HepG2 (cell line): ENCODE data around the gene RGL1. TPM values are rescaled to one million over a fixed set of nuclear protein-coding genes. Genes with fewer than 3 reads are reported as not detected.

Source experiments
- ATAC-seq: fragments of 200-7000 bp; cut with Tn5 transposase; 3 replicates; pipeline ENCODE4 v1.9.1; 2020; ENCODE audit warnings: mild to moderate bottlenecking, moderate library complexity
- BruUV-seq: library from RNA; stranded (reverse); fragments of 400-500 nt; replicated peaks from 2 replicates; lab custom pipeline; 2021; lab: Mats Ljungman, UMichigan
- CTCF ChIA-PET: fragments of 300-600 bp; formaldehyde crosslinking; extraction: SDS; loops from one replicate; lab custom pipeline; 2021; ENCODE audit warnings: low total read pairs, inconsistent platforms, low intra/inter-chr PET ratio; lab: Yijun Ruan, JAX
- POLR2A ChIA-PET: fragments of 350-600 bp; sonication (Branson Sonifier 250); formaldehyde crosslinking; loops from one replicate; lab custom pipeline; 2020; ENCODE audit warnings: antibody characterized with exemption, inconsistent platforms; lab: Yijun Ruan, JAX
- DNase-seq: peaks from one replicate; pipeline ENCODE4 v3.0.0-alpha.2; 2015; ENCODE audit warnings: low spot score
- FAIRE-seq: peaks from 3 replicates; lab custom pipeline; 2011; peaks lifted over from hg19 to GRCh38; lab: Jason Lieb, UNC
- H2AFZ ChIP-seq: one replicate; pipeline ENCODE4 v1.6.1; 2011; ENCODE audit warnings: low read length, inconsistent platforms
- H3K27ac ChIP-seq: fragments of 300-600 bp; 3 replicates; pipeline ENCODE4 v1.8.0; 2011; ENCODE audit warnings: mixed run types, mild to moderate bottlenecking, mixed read lengths, low read length, inconsistent platforms; ENCODE audit not compliant: insufficient read depth; ENCODE audit errors: extremely low read length
- H3K27me3 ChIP-seq, 2 experiments: fragments of 200-600 bp in 1 of 2; 2 replicates in 1 of 2; 3 replicates in 1 of 2; pipeline versions ENCODE4 v1.6.0 to v1.8.0; 2011; ENCODE audit warnings: low read length in 2 of 2, mild to moderate bottlenecking in 2 of 2, moderate library complexity in 2 of 2, inconsistent platforms in 1 of 2; ENCODE audit not compliant: insufficient read depth in 2 of 2, control insufficient read depth in 1 of 2
- H3K36me3 ChIP-seq, 2 experiments: fragments of 200-600 bp in 1 of 2; replicated peaks in 1 of 2; 2 replicates in 1 of 2; 3 replicates in 1 of 2; pipeline versions ENCODE4 v1.5.1 to v1.8.0; 2011; ENCODE audit warnings: low read length in 2 of 2, inconsistent platforms in 1 of 2; ENCODE audit not compliant: insufficient read depth in 2 of 2, control insufficient read depth in 1 of 2
- H3K4me1 ChIP-seq: 2 replicates; pipeline ENCODE4 v1.5.1; 2012; ENCODE audit warnings: low read length, inconsistent platforms; ENCODE audit not compliant: insufficient read depth
- H3K4me2 ChIP-seq: 2 replicates; pipeline ENCODE4 v1.6.0; 2011; ENCODE audit warnings: low read depth, low read length, inconsistent platforms
- H3K4me3 ChIP-seq, 3 experiments: fragments of 200-600 bp in 1 of 3; sonication (generic), shearing (Covaris generic) in 1 of 3; replicated peaks in 1 of 3; 2 replicates each; pipeline ENCODE4 v1.5.1; 2011 to 2016; ENCODE audit warnings: low read length in 3 of 3, inconsistent platforms in 2 of 3, low read depth in 2 of 3, mild to moderate bottlenecking in 2 of 3, control low read depth in 1 of 3, mixed read lengths in 1 of 3; ENCODE audit not compliant: insufficient read depth in 1 of 3
- H3K79me2 ChIP-seq: one replicate; pipeline ENCODE4 v1.6.1; 2011; ENCODE audit warnings: low read length, inconsistent platforms; ENCODE audit not compliant: insufficient read depth
- H3K9ac ChIP-seq: 2 replicates; pipeline ENCODE4 v1.6.0; 2011; ENCODE audit warnings: mild to moderate bottlenecking, low read depth, low read length, inconsistent platforms; ENCODE audit not compliant: insufficient read depth
- H3K9me3 ChIP-seq: 2 replicates; pipeline ENCODE4 v1.5.1; 2012; ENCODE audit warnings: mild to moderate bottlenecking, low read length
- H4K20me1 ChIP-seq: 2 replicates; pipeline ENCODE4 v1.6.0; 2011; ENCODE audit warnings: inconsistent platforms, mild to moderate bottlenecking, low read length, moderate library complexity; ENCODE audit not compliant: insufficient read depth
- CBX2 ChIP-seq, 2 experiments: fragments of 200-600 bp in 1 of 2; sonication (generic); formaldehyde crosslinking in 1 of 2; IDR thresholded peaks; 2 replicates each; pipeline versions ENCODE4 v1.7.0 to v1.8.1; 2018 to 2022; ENCODE audit warnings: low read depth in 2 of 2, low read length in 1 of 2, mild to moderate bottlenecking in 1 of 2, missing genetic modification reagents in 1 of 2
- CEBPB ChIP-seq: IDR thresholded peaks from 2 replicates; pipeline ENCODE4 v1.6.1; 2011; ENCODE audit warnings: low read depth, low read length, improper control_type of control experiment, borderline replicate concordance
- CHD4 ChIP-seq: fragments of 200-600 bp; sonication (generic); IDR thresholded peaks from 2 replicates; pipeline ENCODE4 v1.7.0; 2017; ENCODE audit warnings: mild to moderate bottlenecking, low read length, borderline replicate concordance
- KDM6A ChIP-seq: IDR thresholded peaks from 2 replicates; pipeline ENCODE4 v1.6.1; 2016; ENCODE audit warnings: low read depth
- NR2C2 ChIP-seq: sonication (generic); formaldehyde crosslinking; IDR thresholded peaks from 2 replicates; pipeline ENCODE4 v1.4.0; 2020; ENCODE audit warnings: missing genetic modification reagents, mild to moderate bottlenecking, moderate library complexity, borderline replicate concordance
- REPIN1 ChIP-seq: sonication (generic); formaldehyde crosslinking; IDR thresholded peaks from 2 replicates; pipeline ENCODE4 v1.8.0; 2022; ENCODE audit warnings: missing genetic modification reagents, low read depth, mild to moderate bottlenecking, borderline replicate concordance
- STAT5B ChIP-seq: sonication (generic); formaldehyde crosslinking; IDR thresholded peaks from 2 replicates; pipeline ENCODE4 v1.4.0; 2020; ENCODE audit warnings: missing genetic modification reagents
- YEATS2 ChIP-seq: sonication (generic); formaldehyde crosslinking; IDR thresholded peaks from 2 replicates; pipeline ENCODE4 v1.4.0; 2020; ENCODE audit warnings: missing genetic modification reagents, borderline replicate concordance
- ZFY ChIP-seq: sonication (generic); formaldehyde crosslinking; IDR thresholded peaks from 2 replicates; pipeline ENCODE4 v1.4.0; 2020; ENCODE audit warnings: missing genetic modification reagents
- ZNF121 ChIP-seq: sonication (generic); formaldehyde crosslinking; IDR thresholded peaks from 2 replicates; pipeline ENCODE4 v1.5.0; 2020; ENCODE audit warnings: mild to moderate bottlenecking, missing genetic modification reagents
- ZNF282 ChIP-seq: fragments of 450-650 bp; IDR thresholded peaks from 2 replicates; pipeline ENCODE4 v1.6.1; 2018; ENCODE audit not compliant: partially characterized antibody
- ZNF567 ChIP-seq: sonication (generic); formaldehyde crosslinking; IDR thresholded peaks from 2 replicates; pipeline ENCODE4 v1.8.1; 2023; ENCODE audit warnings: mild to moderate bottlenecking, missing genetic modification reagents, borderline replicate concordance
- ZNF616 ChIP-seq: sonication (generic); formaldehyde crosslinking; IDR thresholded peaks from 2 replicates; pipeline ENCODE4 v1.5.0; 2020; ENCODE audit warnings: low read depth, mild to moderate bottlenecking, missing genetic modification reagents
- ZNF644 ChIP-seq: IDR thresholded peaks from 2 replicates; pipeline ENCODE4 v1.6.1; 2016; ENCODE audit warnings: low read depth
- ZNF660 ChIP-seq: sonication (generic); formaldehyde crosslinking; IDR thresholded peaks from 2 replicates; pipeline ENCODE4 v1.5.1; 2020; ENCODE audit warnings: mild to moderate bottlenecking, low read depth, missing genetic modification reagents, borderline replicate concordance
- WGBS: methylation state at CpG from one replicate; pipeline ENCODE4 v1.1.6; 2017; ENCODE audit warnings: low lambda C conversion rate; 5-methylcytosine and 5-hydroxymethylcytosine counted together
- in situ Hi-C: cut with HindIII; loops from 2 replicates; pipeline ENCODE4 v1.10.0; 2017; ENCODE audit warnings: low pct_unique_long_range_greater_than_20kb; ENCODE audit not compliant: extremely low pct_ligation_motif_present
- intact Hi-C: fragments of 100-400 bp; cut with micrococcal nuclease; formaldehyde crosslinking; loops from one replicate; pipeline ENCODE4 v1.10.0; 2022; ENCODE audit not compliant: unreplicated experiment
- polyA plus RNA-seq, 8 experiments: library from polyadenylated mRNA; depleted of rRNA in 3 of 8; stranded (reverse) in 7 of 8; unstranded in 1 of 8; fragments of >200 nt; fragmentation: Illumina TruSeq in 4 of 8; extraction: Trizol in 4 of 8; gene quantifications; 2 replicates each; pipeline versions ENCODE4 v1.2.1 to v1.2.3, GENCODE V29; 2011 to 2016; ENCODE audit warnings: low read depth in 4 of 8, missing spikeins in 1 of 8, mixed read lengths in 1 of 8; ENCODE audit not compliant: insufficient read depth in 1 of 8
- total RNA-seq, 5 experiments: library from RNA; depleted of rRNA; stranded (reverse); fragments of >200 nt; fragmentation: Illumina TruSeq; extraction: Trizol; gene quantifications; 2 replicates each; pipeline ENCODE4 v1.2.3, GENCODE V29; 2016; ENCODE audit warnings: low read depth in 1 of 5
- TF ChIP-seq, protein P1 (sequence below): sonication (generic); formaldehyde crosslinking; IDR thresholded peaks from 2 replicates; pipeline ENCODE4 v1.9.0; 2021; ENCODE audit warnings: missing genetic modification reagents, borderline replicate concordance
- TF ChIP-seq, protein P2 (sequence below): sonication (generic); formaldehyde crosslinking; IDR thresholded peaks from 2 replicates; pipeline ENCODE4 v1.4.0; 2020; ENCODE audit warnings: missing genetic modification reagents
- TF ChIP-seq, protein P3 (sequence below): sonication (generic); IDR thresholded peaks from 2 replicates; pipeline ENCODE4 v1.6.1; 2016; ENCODE audit warnings: low read depth, borderline replicate concordance
- TF ChIP-seq, protein P4 (sequence below): IDR thresholded peaks from 2 replicates; pipeline ENCODE4 v1.6.1; 2016; ENCODE audit warnings: missing compliant biosample characterization, missing genetic modification reagents, borderline replicate concordance

The RGL1 gene
- total and polyA plus RNA-seq, 2 of the 13 experiments (the other 11 are each of a cell fraction or from before 2014, with no cell fraction given): 3.5 to 4.7 TPM

DNA sequence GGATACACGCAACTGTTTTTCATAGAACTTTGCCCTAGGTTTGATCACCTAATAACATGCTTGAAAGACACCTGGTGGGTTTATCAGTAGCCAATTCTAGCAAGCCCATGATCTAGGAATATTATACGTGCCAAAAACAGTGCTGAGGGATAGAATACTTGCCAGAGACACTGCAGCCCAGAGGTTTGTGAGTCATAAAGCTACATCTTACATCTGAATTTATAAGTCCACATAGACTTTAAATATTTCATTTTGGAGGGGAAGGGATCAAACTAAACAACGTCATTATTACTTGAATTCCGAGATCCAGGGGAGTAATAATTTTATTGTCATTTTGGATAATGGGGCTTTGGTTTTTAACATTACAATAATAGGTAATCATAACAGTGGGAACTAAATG lies 31.7 kb downstream of the RGL1 start:
- Histone ChIP-seq H3K27me3 (no peaks in the 10 kb centered on the region), H3K4me1 (peaks cover 4% of the 10 kb centered on the region), H3K9ac (no peak overlapping the region), H3K4me3 (no peak overlapping the region), H3K4me2 (no peak overlapping the region), H2AFZ (no peak overlapping the region), H3K27ac (no peak overlapping the region), H3K79me2 (no peaks in the 10 kb centered on the region), H3K36me3 (no peaks in the 10 kb centered on the region), H3K9me3 (no peaks in the 10 kb centered on the region), H4K20me1 (no peaks in the 10 kb centered on the region)
- ATAC-seq: no peak
- intact Hi-C loops (no loop called here), in situ Hi-C loops (no loop called here)
- no peak for DNase-seq
- ChIA-PET CTCF (no interaction called here), POLR2A (no interaction called here)
- WGBS: 95% methylated on average over 4 of the region's 4 CpGs
- no TSS peak for BruUV-seq
- FAIRE-seq: no peak
- TF ChIP-seq NR2C2 (CRISPR knock-in tag): no peak
- no peak for TF ChIP-seq CHD4
- TF ChIP-seq ZNF660 (CRISPR knock-in tag): no peak
- TF ChIP-seq YEATS2 (CRISPR knock-in tag): no peak
- no peak for TF ChIP-seq KDM6A (CRISPR knock-in tag)
- TF ChIP-seq, protein P1, sequence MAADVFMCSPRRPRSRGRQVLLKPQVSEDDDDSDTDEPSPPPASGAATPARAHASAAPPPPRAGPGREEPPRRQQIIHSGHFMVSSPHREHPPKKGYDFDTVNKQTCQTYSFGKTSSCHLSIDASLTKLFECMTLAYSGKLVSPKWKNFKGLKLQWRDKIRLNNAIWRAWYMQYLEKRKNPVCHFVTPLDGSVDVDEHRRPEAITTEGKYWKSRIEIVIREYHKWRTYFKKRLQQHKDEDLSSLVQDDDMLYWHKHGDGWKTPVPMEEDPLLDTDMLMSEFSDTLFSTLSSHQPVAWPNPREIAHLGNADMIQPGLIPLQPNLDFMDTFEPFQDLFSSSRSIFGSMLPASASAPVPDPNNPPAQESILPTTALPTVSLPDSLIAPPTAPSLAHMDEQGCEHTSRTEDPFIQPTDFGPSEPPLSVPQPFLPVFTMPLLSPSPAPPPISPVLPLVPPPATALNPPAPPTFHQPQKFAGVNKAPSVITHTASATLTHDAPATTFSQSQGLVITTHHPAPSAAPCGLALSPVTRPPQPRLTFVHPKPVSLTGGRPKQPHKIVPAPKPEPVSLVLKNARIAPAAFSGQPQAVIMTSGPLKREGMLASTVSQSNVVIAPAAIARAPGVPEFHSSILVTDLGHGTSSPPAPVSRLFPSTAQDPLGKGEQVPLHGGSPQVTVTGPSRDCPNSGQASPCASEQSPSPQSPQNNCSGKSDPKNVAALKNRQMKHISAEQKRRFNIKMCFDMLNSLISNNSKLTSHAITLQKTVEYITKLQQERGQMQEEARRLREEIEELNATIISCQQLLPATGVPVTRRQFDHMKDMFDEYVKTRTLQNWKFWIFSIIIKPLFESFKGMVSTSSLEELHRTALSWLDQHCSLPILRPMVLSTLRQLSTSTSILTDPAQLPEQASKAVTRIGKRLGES (CRISPR knock-in tag): no peak
- no peak for TF ChIP-seq ZNF644 (CRISPR knock-in tag)
- no peak for TF ChIP-seq REPIN1 (CRISPR knock-in tag)
- no peak for TF ChIP-seq CBX2 (IDR thresholded peaks at IDR 0.05; ENCODE audit: low read depth, low read length)
- no peak for TF ChIP-seq CBX2 (CRISPR knock-in tag; IDR thresholded peaks at IDR 0.05; ENCODE audit: low read depth)
- no peak for TF ChIP-seq ZNF121 (CRISPR knock-in tag)
- no peak for TF ChIP-seq ZFY (CRISPR knock-in tag)
- TF ChIP-seq STAT5B: no peak
- TF ChIP-seq CEBPB: no peak
- TF ChIP-seq ZNF282: no peak
- no peak for TF ChIP-seq ZNF567 (CRISPR knock-in tag)
- no peak for TF ChIP-seq ZNF616
- TF ChIP-seq, protein P2, sequence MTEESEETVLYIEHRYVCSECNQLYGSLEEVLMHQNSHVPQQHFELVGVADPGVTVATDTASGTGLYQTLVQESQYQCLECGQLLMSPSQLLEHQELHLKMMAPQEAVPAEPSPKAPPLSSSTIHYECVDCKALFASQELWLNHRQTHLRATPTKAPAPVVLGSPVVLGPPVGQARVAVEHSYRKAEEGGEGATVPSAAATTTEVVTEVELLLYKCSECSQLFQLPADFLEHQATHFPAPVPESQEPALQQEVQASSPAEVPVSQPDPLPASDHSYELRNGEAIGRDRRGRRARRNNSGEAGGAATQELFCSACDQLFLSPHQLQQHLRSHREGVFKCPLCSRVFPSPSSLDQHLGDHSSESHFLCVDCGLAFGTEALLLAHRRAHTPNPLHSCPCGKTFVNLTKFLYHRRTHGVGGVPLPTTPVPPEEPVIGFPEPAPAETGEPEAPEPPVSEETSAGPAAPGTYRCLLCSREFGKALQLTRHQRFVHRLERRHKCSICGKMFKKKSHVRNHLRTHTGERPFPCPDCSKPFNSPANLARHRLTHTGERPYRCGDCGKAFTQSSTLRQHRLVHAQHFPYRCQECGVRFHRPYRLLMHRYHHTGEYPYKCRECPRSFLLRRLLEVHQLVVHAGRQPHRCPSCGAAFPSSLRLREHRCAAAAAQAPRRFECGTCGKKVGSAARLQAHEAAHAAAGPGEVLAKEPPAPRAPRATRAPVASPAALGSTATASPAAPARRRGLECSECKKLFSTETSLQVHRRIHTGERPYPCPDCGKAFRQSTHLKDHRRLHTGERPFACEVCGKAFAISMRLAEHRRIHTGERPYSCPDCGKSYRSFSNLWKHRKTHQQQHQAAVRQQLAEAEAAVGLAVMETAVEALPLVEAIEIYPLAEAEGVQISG (CRISPR knock-in tag): no peak
- TF ChIP-seq, protein P3, sequence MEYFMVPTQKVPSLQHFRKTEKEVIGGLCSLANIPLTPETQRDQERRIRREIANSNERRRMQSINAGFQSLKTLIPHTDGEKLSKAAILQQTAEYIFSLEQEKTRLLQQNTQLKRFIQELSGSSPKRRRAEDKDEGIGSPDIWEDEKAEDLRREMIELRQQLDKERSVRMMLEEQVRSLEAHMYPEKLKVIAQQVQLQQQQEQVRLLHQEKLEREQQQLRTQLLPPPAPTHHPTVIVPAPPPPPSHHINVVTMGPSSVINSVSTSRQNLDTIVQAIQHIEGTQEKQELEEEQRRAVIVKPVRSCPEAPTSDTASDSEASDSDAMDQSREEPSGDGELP: no peak
- TF ChIP-seq, protein P4, sequence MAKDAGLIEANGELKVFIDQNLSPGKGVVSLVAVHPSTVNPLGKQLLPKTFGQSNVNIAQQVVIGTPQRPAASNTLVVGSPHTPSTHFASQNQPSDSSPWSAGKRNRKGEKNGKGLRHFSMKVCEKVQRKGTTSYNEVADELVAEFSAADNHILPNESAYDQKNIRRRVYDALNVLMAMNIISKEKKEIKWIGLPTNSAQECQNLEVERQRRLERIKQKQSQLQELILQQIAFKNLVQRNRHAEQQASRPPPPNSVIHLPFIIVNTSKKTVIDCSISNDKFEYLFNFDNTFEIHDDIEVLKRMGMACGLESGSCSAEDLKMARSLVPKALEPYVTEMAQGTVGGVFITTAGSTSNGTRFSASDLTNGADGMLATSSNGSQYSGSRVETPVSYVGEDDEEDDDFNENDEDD: no peak
